ENCODE data around the gene CHAF1A.

CHAF1A gene

GRCh38 chr19:4371247-4372164, 30.9 kb upstream of the CHAF1A start:
- Mint-ChIP-seq H3K27ac (peak overlapping the region; percentile 97), H3K4me1 (ENCODE audit: low read depth) (peaks cover 64% of the 10 kb centered on the region), H3K27me3 (no peaks in the 10 kb centered on the region), H3K36me3 (ENCODE audit: low read depth) (peaks cover 42% of the 10 kb centered on the region), H3K9me3 (no peaks in the 10 kb centered on the region), H3K4me3 (no peak overlapping the region)
- no peak for DNase-seq

GRCh38 chr19:4372165-4373012, 30.1 kb upstream of the CHAF1A start:
- Mint-ChIP-seq H3K4me1 (ENCODE audit: low read depth) (peaks cover 71% of the 10 kb centered on the region), H3K4me3 (no peak overlapping the region)

GRCh38 chr19:4373013-4373367, 29.4 kb upstream of the CHAF1A start:
- Mint-ChIP-seq H3K9me3 (no peaks in the 10 kb centered on the region), H3K4me1 (ENCODE audit: low read depth) (peaks cover 69% of the 10 kb centered on the region), H3K27me3 (no peaks in the 10 kb centered on the region), H3K27ac (peak overlapping the region; percentile 66), H3K4me3 (no peak overlapping the region), H3K36me3 (ENCODE audit: low read depth) (peaks cover 36% of the 10 kb centered on the region)
- no peak for DNase-seq

More at GRCh38 chr19:4372165-4373012, 30.1 kb upstream of the CHAF1A start:
- Mint-ChIP-seq H3K9me3 (no peaks in the 10 kb centered on the region), H3K27me3 (no peaks in the 10 kb centered on the region), H3K36me3 (ENCODE audit: low read depth) (peaks cover 39% of the 10 kb centered on the region), H3K27ac (peak overlapping the region; percentile 66)
- no peak for DNase-seq

DNA sequence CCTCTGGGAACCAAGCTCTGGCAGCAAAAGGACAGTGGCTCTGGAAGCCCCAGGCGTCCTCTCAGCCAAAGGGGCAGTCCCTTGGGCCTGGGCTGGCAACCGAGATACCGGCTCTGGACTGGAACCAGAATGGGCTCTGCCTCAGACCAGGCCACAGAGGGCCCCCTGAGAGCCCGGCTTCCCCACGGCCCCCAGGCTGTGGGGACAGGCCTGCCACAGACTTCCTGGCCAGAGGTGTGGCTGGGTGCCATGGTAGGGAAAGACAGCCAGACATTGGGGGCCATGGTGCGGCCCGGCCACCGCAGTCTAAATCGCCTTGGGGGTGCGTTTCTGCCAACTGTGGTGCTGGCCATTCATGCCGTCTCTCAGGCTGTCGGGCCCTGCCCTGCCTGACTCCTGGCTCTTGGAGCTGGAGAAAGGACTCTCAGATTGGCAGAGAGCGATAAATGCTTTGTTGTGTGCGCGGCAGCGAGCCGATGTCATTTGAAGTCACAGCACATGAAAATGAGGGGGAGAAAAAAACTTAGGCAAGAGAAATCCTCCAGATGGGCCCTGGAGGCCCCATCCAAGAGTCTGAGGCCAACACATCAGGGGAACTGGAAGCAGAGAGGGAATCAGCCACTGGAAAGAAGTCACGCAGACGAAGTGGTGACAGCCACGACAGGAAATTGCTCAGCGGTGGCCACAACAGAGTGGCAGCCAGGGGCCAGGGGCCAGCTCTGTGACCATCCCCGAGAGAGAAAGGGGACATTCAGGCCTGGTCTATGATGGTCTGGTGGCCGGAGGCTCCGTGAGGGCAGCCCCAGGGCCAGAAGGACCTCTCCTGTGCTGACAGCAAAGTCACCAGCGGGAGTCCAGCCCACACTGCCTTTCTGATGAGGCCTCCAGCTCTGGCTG, 28.6 kb upstream of the CHAF1A start:
- H3K27me3 Mint-ChIP-seq, result no peaks in the 10 kb centered on the region
- H3K36me3 Mint-ChIP-seq (ENCODE audit: low read depth), result peaks cover 38% of the 10 kb centered on the region
- H3K4me3 Mint-ChIP-seq, result no peak overlapping the region
- no peak for DNase-seq
- peaks cover 63% of the 10 kb centered on the region for H3K4me1 Mint-ChIP-seq (ENCODE audit: low read depth)
- H3K9me3 Mint-ChIP-seq, result no peaks in the 10 kb centered on the region
- H3K27ac Mint-ChIP-seq, result peak overlapping the region; percentile 74

GRCh38 chr19:4374498-4375163, 27.8 kb upstream of the CHAF1A start:
- H3K36me3 Mint-ChIP-seq (ENCODE audit: low read depth), result peaks cover 42% of the 10 kb centered on the region

GRCh38 chr19:4375164-4376027, 27.0 kb upstream of the CHAF1A start:
- no peak for DNase-seq
- peak overlapping the region; percentile 70 for H3K27ac Mint-ChIP-seq
- no peaks in the 10 kb centered on the region for H3K27me3 Mint-ChIP-seq
- H3K9me3 Mint-ChIP-seq, result no peaks in the 10 kb centered on the region
- H3K36me3 Mint-ChIP-seq (ENCODE audit: low read depth), result peaks cover 42% of the 10 kb centered on the region
- no peak overlapping the region for H3K4me3 Mint-ChIP-seq
- peaks cover 65% of the 10 kb centered on the region for H3K4me1 Mint-ChIP-seq (ENCODE audit: low read depth)

More at GRCh38 chr19:4374498-4375163, 27.8 kb upstream of the CHAF1A start:
- no peak overlapping the region for H3K4me3 Mint-ChIP-seq
- H3K4me1 Mint-ChIP-seq (ENCODE audit: low read depth), result peaks cover 65% of the 10 kb centered on the region
- H3K9me3 Mint-ChIP-seq, result no peaks in the 10 kb centered on the region
- no peak overlapping the region for H3K27ac Mint-ChIP-seq
- DNase-seq, result no peak
- H3K27me3 Mint-ChIP-seq, result no peaks in the 10 kb centered on the region

DNA sequence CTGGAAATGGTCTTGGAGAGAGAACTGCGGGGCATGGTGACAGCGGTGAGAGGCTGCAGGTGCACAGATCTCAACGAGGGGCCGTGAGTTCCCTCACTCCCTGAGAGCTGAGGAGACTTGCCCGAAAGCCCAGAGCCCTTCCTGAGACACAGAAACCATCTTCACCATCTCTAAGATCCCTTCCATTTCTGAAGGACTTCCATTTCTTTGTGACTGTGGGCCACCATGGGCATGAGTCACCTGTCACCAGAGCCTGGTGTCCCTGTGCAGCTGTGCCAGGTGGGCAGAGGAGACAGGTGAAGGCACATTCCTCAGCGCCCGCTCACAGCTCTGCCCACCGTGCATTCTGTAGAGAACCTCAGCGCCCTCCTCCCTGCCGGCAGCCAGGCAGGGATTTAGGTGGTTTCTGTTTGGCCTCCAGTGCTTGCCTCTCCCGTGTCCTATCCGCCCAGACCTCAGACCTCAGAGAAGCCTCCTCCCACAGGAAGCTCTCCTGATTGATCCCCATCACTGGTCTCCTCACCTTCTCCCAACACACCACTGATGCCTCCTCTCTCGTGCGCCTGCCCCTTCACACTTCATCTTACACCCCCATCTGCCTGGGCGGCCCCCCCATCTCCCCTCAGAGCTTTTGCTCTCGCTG, 26.3 kb upstream of the CHAF1A start:
- Mint-ChIP-seq H3K9me3 (no peaks in the 10 kb centered on the region), H3K36me3 (ENCODE audit: low read depth) (peaks cover 37% of the 10 kb centered on the region), H3K27me3 (no peaks in the 10 kb centered on the region), H3K27ac (peak overlapping the region; percentile 70), H3K4me3 (no peak overlapping the region), H3K4me1 (ENCODE audit: low read depth) (peaks cover 64% of the 10 kb centered on the region)
- no peak for DNase-seq

DNA sequence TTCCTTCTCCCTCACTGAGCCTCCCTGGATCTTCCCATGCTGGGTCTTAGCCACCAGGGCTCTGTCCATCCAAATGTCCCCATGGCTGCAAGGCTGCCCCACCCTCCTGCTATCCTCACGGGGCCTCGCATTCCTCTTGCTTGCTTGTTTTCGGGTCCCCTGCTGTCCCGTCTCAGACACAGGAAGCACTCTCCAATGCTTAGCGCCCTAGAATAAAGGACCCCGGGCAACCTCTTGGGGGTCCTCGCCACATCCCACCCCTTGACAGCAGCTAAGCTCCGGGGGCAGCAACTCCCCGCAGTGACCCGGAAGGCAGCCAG, 25.8 kb upstream of the CHAF1A start:
- no peaks in the 10 kb centered on the region for H3K9me3 Mint-ChIP-seq
- H3K4me3 Mint-ChIP-seq, result no peak overlapping the region
- H3K4me1 Mint-ChIP-seq (ENCODE audit: low read depth), result peaks cover 60% of the 10 kb centered on the region
- H3K36me3 Mint-ChIP-seq (ENCODE audit: low read depth), result peaks cover 33% of the 10 kb centered on the region
- H3K27ac Mint-ChIP-seq, result peak overlapping the region; percentile 70
- no peak for DNase-seq
- no peaks in the 10 kb centered on the region for H3K27me3 Mint-ChIP-seq

GRCh38 chr19:4376991-4377781, 25.3 kb upstream of the CHAF1A start:
- peaks cover 59% of the 10 kb centered on the region for H3K4me1 Mint-ChIP-seq (ENCODE audit: low read depth)
- no peaks in the 10 kb centered on the region for H3K9me3 Mint-ChIP-seq
- no peak overlapping the region for H3K4me3 Mint-ChIP-seq
- no peaks in the 10 kb centered on the region for H3K27me3 Mint-ChIP-seq
- peak overlapping the region; percentile 70 for H3K27ac Mint-ChIP-seq
- no peak for DNase-seq
- peaks cover 30% of the 10 kb centered on the region for H3K36me3 Mint-ChIP-seq (ENCODE audit: low read depth)

GRCh38 chr19:4378886-4379285, 23.6 kb upstream of the CHAF1A start:
- H3K27me3 Mint-ChIP-seq, result no peaks in the 10 kb centered on the region
- H3K36me3 Mint-ChIP-seq (ENCODE audit: low read depth), result peaks cover 30% of the 10 kb centered on the region
- no peak for DNase-seq
- peak overlapping the region; percentile 87 for H3K27ac Mint-ChIP-seq
- peaks cover 65% of the 10 kb centered on the region for H3K4me1 Mint-ChIP-seq (ENCODE audit: low read depth)
- peak overlapping the region; percentile 12 for H3K4me3 Mint-ChIP-seq
- no peaks in the 10 kb centered on the region for H3K9me3 Mint-ChIP-seq

DNA sequence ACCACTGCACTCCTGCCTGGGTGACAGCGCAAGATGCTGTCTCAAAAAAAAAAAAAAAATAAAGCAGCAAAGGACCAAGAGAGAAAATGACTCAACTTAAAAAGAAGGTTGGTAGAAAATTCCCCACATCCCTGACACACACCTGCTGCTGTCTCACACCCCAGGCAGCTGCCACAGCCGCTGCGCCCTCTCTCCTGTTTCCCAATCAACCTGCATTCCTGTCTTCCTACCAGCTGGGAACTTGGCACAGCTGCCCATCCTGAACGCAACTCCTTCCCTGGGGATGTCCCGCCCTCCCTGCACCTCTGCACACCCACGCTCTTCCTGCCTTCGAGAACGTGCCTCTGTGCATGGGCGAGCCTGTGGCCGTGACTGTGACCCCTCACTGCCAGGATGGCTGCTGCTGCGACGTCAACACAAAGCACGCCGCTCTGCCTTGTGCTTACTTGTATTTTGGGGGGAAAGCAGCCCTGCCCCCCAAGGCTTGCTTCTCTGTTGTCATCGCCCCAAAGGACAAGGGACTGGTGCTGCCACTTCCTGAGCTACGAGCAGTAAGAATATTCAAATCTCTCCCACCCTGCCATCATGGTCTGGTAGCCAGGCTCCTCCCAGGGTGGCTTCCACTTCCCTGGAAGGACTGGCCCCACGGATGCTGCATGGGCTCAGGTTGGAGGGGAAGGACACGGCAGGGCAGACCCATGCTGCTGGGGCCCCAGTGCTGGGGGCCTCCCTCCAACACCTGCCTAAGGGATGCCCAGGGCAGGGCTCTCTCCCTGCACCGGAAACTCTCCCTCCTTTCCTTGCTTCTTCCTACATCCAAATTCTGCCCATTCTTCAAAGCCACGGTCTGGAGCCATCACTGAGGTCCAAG, 22.8 kb upstream of the CHAF1A start:
- peak; percentile 58 for DNase-seq
- Mint-ChIP-seq H3K27ac (peak overlapping the region; percentile 87), H3K27me3 (no peaks in the 10 kb centered on the region)

More for the DNA sequence above, 22.8 kb upstream of the CHAF1A start:
- H3K36me3 Mint-ChIP-seq (ENCODE audit: low read depth), result peaks cover 31% of the 10 kb centered on the region
- no peaks in the 10 kb centered on the region for H3K9me3 Mint-ChIP-seq
- peak overlapping the region; percentile 55 for H3K4me3 Mint-ChIP-seq
- peaks cover 60% of the 10 kb centered on the region for H3K4me1 Mint-ChIP-seq (ENCODE audit: low read depth)

All from activated T-cell treated with anti-CD3 and anti-CD28 coated beads, Interleukin-2, amount 50 U/mL, for 24 hours (primary cell).